ENCODE results near the gene DIABLO. TPM values are rescaled to one million over a fixed set of nuclear protein-coding genes. Genes with fewer than 3 reads are reported as not detected.
"Not testable (repeated sequence)": the region's sequence is repeated elsewhere in the genome, so short reads cannot be mapped to it uniquely, and the experiment has no call there.

Gene DIABLO
- total and polyA plus RNA-seq, 5 donors = 25.0 to 31.9 (median 28.6) TPM

DNA sequence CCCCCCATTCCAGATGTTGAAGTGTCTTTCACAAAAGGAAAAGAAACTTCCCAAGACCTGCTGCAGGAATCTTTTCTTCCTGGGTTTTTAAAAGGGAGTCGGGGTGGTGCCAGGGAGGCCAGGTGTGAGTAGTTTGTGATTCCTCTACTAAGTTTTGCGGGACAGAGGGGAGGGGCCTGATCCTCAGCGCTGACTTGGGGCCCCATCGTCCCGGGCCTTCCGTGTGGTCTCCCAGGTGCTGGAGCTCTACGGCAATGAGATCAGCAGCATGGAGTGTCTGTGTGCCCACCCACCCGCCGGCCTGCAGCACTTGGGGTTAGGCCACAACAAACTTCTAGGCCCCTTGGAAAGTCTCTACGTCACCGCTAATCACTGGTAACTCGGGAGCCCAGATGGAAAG is 38.4 kb downstream of the DIABLO start:
- no peak overlapping the region for H3K27ac ChIP-seq (ENCODE audit: low read length)
- H3K27me3 ChIP-seq (ENCODE audit: control insufficient read depth, insufficient read depth) = no peaks in the 10 kb centered on the region
- ATAC-seq (no peak), DNase-seq (no peak)
- WGBS = 73% methylated on average over 12 of the region's 12 CpGs
- H3K4me3 ChIP-seq (ENCODE audit: low read length) = no peak overlapping the region
- no peaks in the 10 kb centered on the region for H3K4me1 ChIP-seq (ENCODE audit: control insufficient read depth, insufficient read depth, low read length)
- intact Hi-C loops (cut with DNase I) = no loop called here
- H3K9me3 ChIP-seq (ENCODE audit: control insufficient read depth, low read length) = no peaks in the 10 kb centered on the region

DNA sequence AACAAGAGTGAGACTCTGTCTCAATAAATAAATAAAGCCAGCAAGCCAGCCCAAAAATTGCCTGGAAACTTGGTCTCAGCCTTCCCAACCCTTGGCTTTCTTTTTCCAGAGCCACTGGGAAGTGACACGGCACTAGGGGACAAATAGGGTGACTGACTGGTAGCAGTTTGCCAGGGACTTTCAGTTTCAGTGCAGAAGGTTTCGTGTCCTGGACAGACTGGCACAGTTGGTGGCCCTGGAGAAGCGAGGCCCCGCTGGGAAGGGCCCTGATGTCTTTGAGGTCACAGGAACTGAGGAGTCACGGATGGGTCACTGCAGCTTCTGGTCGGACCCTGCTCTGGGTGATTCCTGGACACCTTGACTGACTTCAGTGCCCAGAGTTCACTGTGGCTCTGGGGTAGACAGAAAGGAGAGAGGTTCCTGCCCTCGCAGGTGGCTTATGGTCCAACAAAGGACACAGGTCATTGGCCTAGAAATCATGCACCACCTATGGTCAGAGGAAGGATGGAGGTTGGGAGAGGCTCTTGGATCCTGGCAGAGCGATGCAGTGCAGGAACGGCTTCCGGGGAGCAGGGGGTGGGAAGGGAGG is 40.3 kb downstream of the DIABLO start:
- ATAC-seq (no peak), DNase-seq (no peak)
- intact Hi-C loops (cut with DNase I) = no loop called here
- no peaks in the 10 kb centered on the region for H3K4me1 ChIP-seq (ENCODE audit: control insufficient read depth, insufficient read depth, low read length)
- H3K27ac ChIP-seq (ENCODE audit: low read length) = no peak overlapping the region
- 84% methylated on average over 10 of the region's 10 CpGs for WGBS
- H3K27me3 ChIP-seq (ENCODE audit: control insufficient read depth, insufficient read depth) = no peaks in the 10 kb centered on the region
- H3K4me3 ChIP-seq (ENCODE audit: low read length) = no peak overlapping the region
- H3K9me3 ChIP-seq (ENCODE audit: control insufficient read depth, low read length) = no peaks in the 10 kb centered on the region

DNA sequence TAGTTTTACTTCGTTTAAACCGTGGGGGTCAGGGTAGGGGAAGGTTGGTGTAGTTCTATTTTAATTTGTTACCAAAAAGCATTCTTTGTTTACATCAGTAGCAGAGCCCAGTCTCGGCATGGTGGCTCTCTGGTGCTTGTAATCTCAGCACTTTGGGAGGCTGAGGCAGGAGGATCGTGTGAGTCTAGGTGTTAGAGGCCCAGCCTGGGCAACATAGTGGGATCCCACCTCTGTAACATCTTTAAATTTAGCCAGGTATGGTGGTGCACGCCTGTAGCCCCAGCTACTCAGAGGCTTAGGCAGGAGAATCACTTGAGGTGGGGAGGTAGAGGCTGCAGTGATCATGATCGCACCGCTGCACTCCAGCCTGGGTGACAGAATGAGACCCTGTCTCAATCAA is 40.8 kb downstream of the DIABLO start:
- Histone ChIP-seq H3K9me3 (ENCODE audit: control insufficient read depth, low read length) (no peaks in the 10 kb centered on the region), H3K4me1 (ENCODE audit: control insufficient read depth, insufficient read depth, low read length) (no peaks in the 10 kb centered on the region), H3K27ac (ENCODE audit: low read length) (no peak overlapping the region), H3K4me3 (ENCODE audit: low read length) (no peak overlapping the region), H3K27me3 (ENCODE audit: control insufficient read depth, insufficient read depth) (no peaks in the 10 kb centered on the region)
- DNase-seq (no peak), ATAC-seq (no peak)
- intact Hi-C loops (cut with DNase I) = no loop called here
- 91% methylated on average over 7 of the region's 7 CpGs for WGBS

DNA sequence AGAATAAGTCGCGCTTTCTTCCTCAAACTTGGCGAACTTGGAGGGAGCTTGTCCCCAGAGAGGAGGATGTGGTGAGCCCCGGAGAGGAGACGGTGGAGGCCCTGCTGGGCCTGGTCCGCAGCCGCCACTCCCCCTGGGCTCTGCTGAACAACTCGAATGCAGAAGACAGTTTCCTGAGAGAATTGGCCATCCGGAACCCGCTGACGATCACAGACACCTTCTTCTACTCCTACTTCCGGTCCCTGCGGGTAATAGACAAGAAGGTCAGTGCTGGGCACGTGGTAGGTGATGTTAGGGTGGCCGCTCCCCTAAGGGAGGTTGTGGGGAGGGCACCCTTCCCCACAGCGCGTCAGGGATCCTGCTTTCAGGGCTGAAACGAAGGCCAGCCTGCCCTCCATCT is 41.3 kb downstream of the DIABLO start:
- no peak overlapping the region for H3K27ac ChIP-seq (ENCODE audit: low read length)
- no peak overlapping the region for H3K4me3 ChIP-seq (ENCODE audit: low read length)
- intact Hi-C loops (cut with DNase I) = no loop called here
- ATAC-seq (no peak), DNase-seq (no peak)
- 79% methylated on average over 18 of the region's 18 CpGs for WGBS
- no peaks in the 10 kb centered on the region for H3K9me3 ChIP-seq (ENCODE audit: control insufficient read depth, low read length)
- no peaks in the 10 kb centered on the region for H3K4me1 ChIP-seq (ENCODE audit: control insufficient read depth, insufficient read depth, low read length)
- no peaks in the 10 kb centered on the region for H3K27me3 ChIP-seq (ENCODE audit: control insufficient read depth, insufficient read depth)

DNA sequence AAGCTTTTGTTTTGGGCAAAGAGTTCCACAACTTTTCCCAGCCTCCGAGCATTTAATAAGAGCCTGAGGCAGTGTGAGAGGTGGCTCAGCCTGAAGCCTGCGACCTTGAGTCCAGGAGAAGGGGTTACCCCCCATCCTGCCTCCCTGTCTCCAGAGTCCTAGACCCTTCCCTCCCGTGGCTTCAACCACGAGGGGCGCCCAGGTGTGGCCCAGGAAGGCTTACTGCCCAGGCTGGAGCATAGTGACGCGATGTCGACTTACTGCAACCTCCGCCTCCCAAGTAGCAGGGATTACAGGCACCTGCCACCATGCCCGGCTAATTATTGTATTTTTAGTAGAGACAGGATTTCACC is 42.3 kb downstream of the DIABLO start:
- intact Hi-C loops (cut with DNase I) = no loop called here
- Histone ChIP-seq H3K27ac (ENCODE audit: low read length) (no peak overlapping the region), H3K4me3 (ENCODE audit: low read length) (peak overlapping the region; percentile 68), H3K27me3 (ENCODE audit: control insufficient read depth, insufficient read depth) (no peaks in the 10 kb centered on the region), H3K4me1 (ENCODE audit: control insufficient read depth, insufficient read depth, low read length) (no peaks in the 10 kb centered on the region), H3K9me3 (ENCODE audit: control insufficient read depth, low read length) (no peaks in the 10 kb centered on the region)
- WGBS = 77% methylated on average over 10 of the region's 10 CpGs
- DNase-seq (no peak), ATAC-seq (peak; percentile 27 to 45)

DNA sequence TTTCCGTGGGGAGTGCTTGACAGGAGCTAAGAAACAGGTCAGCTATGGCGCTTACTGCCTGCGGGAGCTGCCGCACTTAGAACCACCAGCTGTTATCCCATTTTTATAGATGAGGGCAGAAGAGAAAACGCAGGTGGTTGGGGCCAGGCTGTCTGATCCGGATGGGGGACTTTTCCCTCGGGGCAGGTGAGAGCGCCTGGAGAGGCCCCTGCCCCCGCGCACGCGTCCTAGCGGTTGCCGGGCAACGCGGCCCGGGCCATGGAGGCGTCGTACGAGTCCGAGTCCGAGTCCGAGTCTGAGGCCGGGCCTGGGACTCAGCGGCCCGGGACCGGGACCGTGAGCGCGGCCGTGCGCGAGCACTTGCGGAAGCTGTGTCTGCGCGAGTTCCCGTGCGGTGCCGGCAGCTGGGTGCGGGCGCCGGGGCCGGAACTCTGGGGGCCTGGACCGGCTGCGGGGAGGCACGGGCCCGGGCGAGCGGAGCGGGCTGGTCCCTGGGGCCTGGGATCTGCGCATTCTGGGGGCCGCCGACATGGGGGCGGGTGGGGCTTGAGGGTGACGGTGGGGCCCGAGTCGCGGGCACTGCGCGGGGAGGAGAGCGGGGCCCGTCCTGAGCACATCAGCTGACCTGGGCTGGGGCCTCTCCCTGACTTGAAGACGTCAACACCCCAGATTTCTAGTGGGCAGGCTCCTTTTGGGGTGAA is 42.8 kb downstream of the DIABLO start, which contains the start of gene LRRC43:
LRRC43 (plus strand) TSS at position 237 of the 701 bp plus-strand sequence; CDS start at position 259, 22 bp downstream.
- intact Hi-C loops (cut with DNase I) = no loop called here
- Histone ChIP-seq H3K27ac (ENCODE audit: low read length) (no peak within 1 kb of the TSS), H3K27me3 (ENCODE audit: control insufficient read depth, insufficient read depth) (no peaks in the 10 kb centered on the region), H3K4me3 (ENCODE audit: low read length) (peak within 1 kb of the TSS; percentile 68), H3K4me1 (ENCODE audit: control insufficient read depth, insufficient read depth, low read length) (no peaks in the 10 kb centered on the region), H3K9me3 (ENCODE audit: control insufficient read depth, low read length) (no peaks in the 10 kb centered on the region)
- peak; percentile 77 to 84 for ATAC-seq
- DNase-seq = peak; percentile 42 to 78 (median 69)
- 2% methylated on average over 63 of the region's 63 CpGs for WGBS

DNA sequence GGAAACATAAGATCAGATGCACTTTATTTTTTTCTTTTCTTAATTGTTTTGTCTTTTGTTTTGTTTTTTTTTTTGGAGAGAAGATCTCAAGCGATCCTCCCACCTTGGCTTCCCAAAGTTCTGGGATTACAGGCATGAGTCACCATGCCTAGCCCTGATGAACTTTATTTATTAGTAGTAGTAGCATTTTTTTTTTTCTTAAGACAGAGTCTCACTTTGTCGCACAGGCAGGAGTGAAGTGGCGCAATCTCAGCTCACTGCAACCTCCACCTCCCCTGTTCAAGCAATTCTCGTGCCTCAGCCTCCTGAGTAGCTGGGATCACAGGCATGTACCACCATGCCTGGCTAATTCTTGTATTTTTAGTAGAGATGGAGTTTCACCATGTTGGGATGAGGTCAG is 49.4 kb downstream of the DIABLO start:
- H3K27me3 ChIP-seq (ENCODE audit: control insufficient read depth, insufficient read depth); H3K27ac ChIP-seq (ENCODE audit: low read length); H3K4me3 ChIP-seq (ENCODE audit: low read length); intact Hi-C loops (cut with DNase I); ATAC-seq; H3K4me1 ChIP-seq (ENCODE audit: control insufficient read depth, insufficient read depth, low read length); DNase-seq; H3K9me3 ChIP-seq (ENCODE audit: control insufficient read depth, low read length): not testable (repeated sequence)
- WGBS = 87% methylated on average over 4 of the region's 4 CpGs

DNA sequence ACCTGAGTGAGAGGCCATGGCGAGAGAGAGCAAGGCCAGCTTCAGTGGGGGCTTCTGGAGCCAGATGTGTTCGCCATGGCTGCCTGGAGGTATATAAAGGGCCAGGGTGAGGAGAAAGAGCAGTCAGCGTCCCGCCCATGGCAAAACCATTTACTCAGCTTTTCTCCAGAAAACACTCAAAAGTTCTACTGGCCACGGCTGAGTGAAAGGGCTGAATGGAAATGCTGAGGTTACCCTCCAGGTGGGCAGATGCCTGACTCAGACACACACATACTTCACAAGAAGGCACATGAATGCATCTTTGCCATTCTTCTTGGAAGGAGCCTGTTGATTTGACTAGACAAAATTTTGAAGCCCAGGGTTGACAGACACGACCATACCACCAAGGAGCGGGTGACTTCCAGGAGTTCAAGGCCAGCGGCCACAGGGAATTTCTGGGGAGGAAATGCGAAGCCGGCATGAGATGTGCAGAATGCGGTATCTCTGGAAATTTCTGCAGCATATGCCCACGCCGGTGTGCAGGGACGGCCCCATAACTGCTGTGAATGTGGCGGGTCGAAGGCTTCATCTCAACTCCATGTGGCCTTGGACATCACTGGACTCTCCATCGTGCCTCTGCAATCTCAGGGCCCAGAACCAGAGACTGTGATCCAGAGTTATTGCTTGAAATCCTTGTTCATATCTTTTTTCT is 51.6 kb downstream of the DIABLO start, which contains the start of gene IL31:
IL31 (minus strand) TSS at position 67 of the 691 bp plus-strand sequence; CDS start at position 18, 49 bp downstream.
- DNase-seq = no peak
- ATAC-seq = no peak
- no peak within 1 kb of the TSS for H3K27ac ChIP-seq (ENCODE audit: low read length)
- H3K27me3 ChIP-seq (ENCODE audit: control insufficient read depth, insufficient read depth) = no peaks in the 10 kb centered on the region
- H3K4me3 ChIP-seq (ENCODE audit: low read length) = no peak within 1 kb of the TSS
- WGBS = 92% methylated on average over 17 of the region's 17 CpGs
- no peaks in the 10 kb centered on the region for H3K9me3 ChIP-seq (ENCODE audit: control insufficient read depth, low read length)
- intact Hi-C loops (cut with DNase I) = no loop called here
- H3K4me1 ChIP-seq (ENCODE audit: control insufficient read depth, insufficient read depth, low read length) = no peaks in the 10 kb centered on the region

DNA sequence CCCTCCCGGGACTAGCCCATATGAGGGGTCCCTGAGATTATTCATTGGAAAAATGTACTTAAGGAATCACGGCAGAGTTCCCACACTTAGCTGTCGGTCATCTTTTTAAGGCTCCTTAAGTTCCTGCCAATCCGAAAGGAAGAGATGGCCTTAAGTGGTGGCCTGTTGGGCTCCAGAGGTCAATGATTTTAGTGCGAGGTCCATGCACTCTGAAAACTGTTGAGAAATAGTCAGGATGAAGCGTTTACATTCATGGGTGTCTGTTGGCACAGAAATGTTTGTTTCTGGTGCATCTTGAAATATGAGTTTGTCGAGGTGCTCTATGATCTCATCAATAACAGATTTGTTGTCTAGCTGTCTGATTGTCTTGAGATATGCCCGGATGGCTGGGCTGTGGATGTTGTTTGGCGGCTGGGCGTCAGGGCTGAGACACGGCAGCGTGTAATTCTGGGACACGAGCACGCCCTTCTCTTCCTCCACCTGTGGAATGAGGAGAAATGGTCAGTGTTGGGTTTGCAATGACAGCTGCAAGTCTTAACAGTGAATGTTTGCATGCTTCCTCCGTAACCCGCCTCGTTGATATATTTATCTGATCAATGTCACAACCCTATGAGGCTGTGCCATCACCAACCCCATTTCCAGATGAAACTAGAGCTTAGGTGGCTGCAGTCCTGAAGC is 53.5 kb downstream of the DIABLO start:
- intact Hi-C loops (cut with DNase I) = no loop called here
- no peak for DNase-seq
- Histone ChIP-seq H3K27ac (ENCODE audit: low read length) (no peak overlapping the region), H3K27me3 (ENCODE audit: control insufficient read depth, insufficient read depth) (no peaks in the 10 kb centered on the region), H3K4me3 (ENCODE audit: low read length) (no peak overlapping the region), H3K9me3 (ENCODE audit: control insufficient read depth, low read length) (no peaks in the 10 kb centered on the region), H3K4me1 (ENCODE audit: control insufficient read depth, insufficient read depth, low read length) (no peaks in the 10 kb centered on the region)
- ATAC-seq = no peak
- 73% methylated on average over 17 of the region's 17 CpGs for WGBS

DNA sequence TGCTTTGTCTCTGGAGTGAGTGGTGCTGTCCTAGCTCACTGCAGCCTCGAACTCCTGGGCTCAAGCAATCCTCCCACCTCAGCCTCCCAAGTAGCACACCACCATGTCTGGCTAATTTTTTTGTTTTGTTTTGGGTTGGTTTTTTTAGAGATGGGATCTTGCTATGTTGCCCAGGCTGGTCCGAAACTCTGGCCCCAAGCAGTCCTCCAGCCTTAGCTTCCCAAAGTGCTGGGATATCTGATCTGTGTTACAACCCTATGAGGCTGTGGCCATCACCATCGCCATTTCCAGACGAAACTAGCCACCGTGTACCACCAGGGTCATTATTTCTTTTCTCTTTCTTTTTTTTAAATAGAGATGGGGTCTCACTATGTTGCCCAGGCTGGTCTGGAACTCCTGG is 54.5 kb downstream of the DIABLO start:
- DNase-seq = no peak
- Histone ChIP-seq H3K27me3 (ENCODE audit: control insufficient read depth, insufficient read depth) (no peaks in the 10 kb centered on the region), H3K9me3 (ENCODE audit: control insufficient read depth, low read length) (no peaks in the 10 kb centered on the region), H3K27ac (ENCODE audit: low read length) (no peak overlapping the region), H3K4me3 (ENCODE audit: low read length) (no peak overlapping the region), H3K4me1 (ENCODE audit: control insufficient read depth, insufficient read depth, low read length) (no peaks in the 10 kb centered on the region)
- no peak for ATAC-seq
- 91% methylated on average over 5 of the region's 5 CpGs for WGBS
- intact Hi-C loops (cut with DNase I) = no loop called here

DNA sequence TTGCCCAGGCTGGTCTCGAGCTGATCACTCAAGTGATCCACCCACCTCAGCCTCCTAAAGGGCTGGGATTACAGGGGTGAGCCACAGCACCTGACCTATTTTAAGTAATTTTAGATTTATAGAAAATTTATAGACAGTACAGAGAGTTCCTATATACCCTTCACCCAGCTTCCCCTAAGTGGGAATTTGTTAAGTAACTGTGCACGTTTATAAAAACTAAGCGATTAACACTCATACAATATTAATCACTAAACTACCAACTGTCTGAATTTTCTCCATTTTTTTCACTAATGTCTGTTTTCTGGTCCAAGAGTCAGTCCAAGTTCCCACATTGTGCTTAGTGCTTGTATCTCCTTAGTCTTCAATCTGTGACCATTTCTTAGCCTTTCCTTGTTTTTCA is 57.4 kb downstream of the DIABLO start:
- H3K9me3 ChIP-seq (ENCODE audit: control insufficient read depth, low read length) = no peaks in the 10 kb centered on the region
- intact Hi-C loops (cut with DNase I) = no loop called here
- H3K4me1 ChIP-seq (ENCODE audit: control insufficient read depth, insufficient read depth, low read length) = no peaks in the 10 kb centered on the region
- H3K27ac ChIP-seq (ENCODE audit: low read length) = no peak overlapping the region
- ATAC-seq = no peak
- H3K27me3 ChIP-seq (ENCODE audit: control insufficient read depth, insufficient read depth) = no peaks in the 10 kb centered on the region
- no peak for DNase-seq
- 94% methylated on average over 3 of the region's 3 CpGs for WGBS
- no peak overlapping the region for H3K4me3 ChIP-seq (ENCODE audit: low read length)
